T-helper 2 cell treated with Interferon-gamma antibody and Interleukin-4, amounts not matched to agents 100 ng/mL and 5 ng/mL, for 36 hours (primary cell): Measurements from ENCODE around the gene CAPN5. TPM values are rescaled to one million over a fixed set of nuclear protein-coding genes. Genes with fewer than 3 reads are reported as not detected.

Experiments used
- intact Hi-C: fragments of 100-400 bp; cut with micrococcal nuclease; formaldehyde crosslinking; loops from one replicate; pipeline ENCODE4 v1.15.1; 2023
- total RNA-seq: library from RNA; stranded (reverse); gene quantifications from 2 replicates; pipeline ENCODE4 v1.2.3, GENCODE V29; 2022

The CAPN5 gene
- total RNA-seq, 1 donor from 2014 or later, result 0.80 TPM

GRCh38 chr11:77063407-77063806 is 3.4 kb upstream of the CAPN5 start:
- intact Hi-C loops, result no loop called here

DNA sequence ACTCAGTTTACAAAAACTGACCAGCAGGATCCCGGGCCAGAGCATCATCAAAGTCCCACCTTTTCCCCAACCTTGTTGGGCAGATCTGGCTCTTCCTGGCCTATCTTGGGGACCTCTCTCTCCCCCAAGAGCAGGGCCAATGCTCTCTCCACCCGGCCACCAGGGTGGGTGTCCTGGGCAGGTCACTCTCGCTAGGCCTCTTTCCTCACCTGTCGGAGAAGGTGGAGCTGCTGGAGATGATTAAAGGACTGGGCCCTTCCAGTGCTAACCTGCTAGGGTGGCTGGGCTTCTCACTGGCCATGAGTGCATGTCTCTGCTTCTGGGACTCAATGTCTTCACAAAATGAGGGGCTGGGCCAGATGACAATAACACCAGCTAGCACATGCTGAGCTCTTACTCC is 2.9 kb upstream of the CAPN5 start:
- intact Hi-C loops, result no loop called here

DNA sequence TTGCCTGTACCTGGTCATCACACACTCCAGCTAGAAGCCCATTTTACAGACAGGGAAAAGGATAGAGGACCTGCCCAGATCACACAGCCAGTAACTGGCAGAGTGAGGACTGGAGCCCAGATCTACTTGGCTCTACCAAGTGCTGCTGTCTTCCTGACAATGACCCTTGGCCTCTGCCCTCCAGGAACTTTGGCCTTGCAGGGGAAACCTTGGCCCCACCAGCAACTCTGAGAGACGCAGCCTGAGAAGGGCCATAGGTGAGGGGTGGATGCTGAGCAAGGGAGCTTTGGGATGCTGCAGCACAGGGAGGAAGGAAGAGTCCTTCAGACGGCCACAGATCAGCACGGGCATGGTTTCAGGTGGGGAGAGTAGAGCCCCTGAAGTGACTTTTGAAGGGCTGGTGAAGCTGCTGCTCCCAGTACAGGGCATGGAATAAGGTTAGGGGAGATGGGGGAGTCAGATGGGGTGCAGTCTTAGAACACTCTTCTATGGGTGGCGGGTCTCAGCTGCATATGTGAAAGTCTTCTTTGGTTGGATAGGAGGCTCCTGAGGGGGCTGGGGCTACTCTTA is 2.0 kb upstream of the CAPN5 start:
- intact Hi-C loops, result no loop called here

DNA sequence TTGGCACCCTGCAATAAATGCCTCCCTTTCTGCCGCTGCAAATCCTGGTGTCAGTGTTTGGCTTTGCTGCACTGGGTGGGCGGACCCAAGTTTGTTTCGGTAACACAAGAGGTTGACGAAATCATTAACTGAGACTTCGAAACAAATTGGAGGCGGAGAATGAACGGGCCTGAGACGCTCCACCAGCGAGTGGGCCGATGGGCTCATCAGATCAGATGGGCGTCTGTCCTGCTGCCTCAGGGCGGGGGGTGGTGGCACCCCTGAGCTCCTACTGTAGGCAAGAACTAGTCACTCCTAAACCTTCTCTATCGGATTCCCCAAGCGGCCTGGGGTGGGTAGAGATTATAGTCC is 918 bp upstream of the CAPN5 start:
- intact Hi-C loops, result loop anchor here (1.0 to 2.0 kb wide), 3 partner anchors 17 to 25 kb away; no protein-coding TSS in a partner anchor

GRCh38 chr11:77067861-77068443 is 1.2 kb downstream of the CAPN5 start:
- intact Hi-C loops, result loop anchor here (2.0 kb wide), 2 partner anchors 15 to 23 kb away; no protein-coding TSS in a partner anchor

DNA sequence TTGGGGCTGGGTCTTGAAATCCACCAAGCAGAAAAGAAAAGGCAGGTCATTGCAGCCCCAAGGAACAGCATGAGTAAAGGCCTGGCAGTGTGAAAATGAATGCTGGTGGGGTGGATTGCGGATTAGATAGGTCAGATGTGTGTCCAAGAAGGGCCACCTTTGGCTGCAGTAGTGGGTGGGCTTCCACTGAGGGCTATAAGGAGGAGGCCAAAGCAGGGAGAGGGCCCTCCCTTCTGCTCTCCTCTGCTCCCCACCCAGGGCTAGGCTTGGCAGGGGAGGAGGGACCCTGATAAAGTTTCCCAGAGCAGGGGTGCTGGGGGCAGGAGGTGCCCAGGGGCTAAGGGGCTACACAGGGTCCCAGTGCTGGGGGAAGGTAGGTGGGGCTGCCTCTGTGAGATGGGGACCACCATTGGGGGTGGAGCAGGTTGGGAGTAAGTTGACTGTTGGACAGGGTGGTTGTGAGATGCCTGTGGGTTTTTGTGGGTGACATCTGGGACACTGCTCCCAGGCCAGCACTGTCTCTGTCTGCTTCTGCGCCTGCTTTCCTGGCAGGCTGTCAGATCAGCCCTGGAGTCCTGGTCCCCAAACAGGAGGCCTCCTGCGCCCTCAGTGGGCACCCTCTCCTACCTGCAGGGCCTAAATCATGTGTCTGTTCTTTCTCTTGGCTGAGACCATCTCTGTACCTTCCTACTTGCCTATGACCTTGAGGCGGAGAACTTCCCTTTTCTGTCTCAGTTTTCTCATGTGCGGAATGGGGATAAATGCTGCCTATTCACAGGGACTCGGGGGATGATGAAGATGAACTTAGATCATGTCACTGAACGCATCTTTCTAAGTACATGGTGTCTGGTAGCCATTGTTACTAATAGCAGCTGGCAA is 1.9 kb downstream of the CAPN5 start:
- intact Hi-C loops, result no loop called here

GRCh38 chr11:77069336-77069968 is 2.7 kb downstream of the CAPN5 start:
- intact Hi-C loops, result no loop called here

- intact Hi-C loops, result no loop called here
Observed at GRCh38 chr11:77069969-77070582, 3.3 kb downstream of the CAPN5 start.

DNA sequence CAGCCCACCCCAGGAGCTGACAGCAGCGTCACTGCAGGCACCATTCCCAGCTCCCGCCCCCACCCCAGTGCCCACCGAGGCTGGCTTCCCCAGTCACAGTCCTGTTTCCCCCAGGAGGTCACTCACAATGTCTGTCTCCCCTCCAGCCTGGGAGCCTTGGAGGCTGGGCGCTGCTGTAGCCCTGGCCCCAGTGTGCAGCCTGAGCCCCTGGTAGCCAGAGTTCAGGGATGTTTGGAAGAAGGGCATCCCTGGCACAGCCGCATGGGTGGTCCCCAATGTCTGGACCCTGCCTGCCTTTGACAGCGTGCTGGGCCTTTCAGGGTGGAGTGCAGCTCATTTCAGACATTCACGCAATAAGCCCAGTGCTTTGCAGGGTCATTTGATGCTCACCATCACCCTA is 4.3 kb downstream of the CAPN5 start:
- intact Hi-C loops, result no loop called here

GRCh38 chr11:77071671-77072605 is 5.2 kb downstream of the CAPN5 start:
- intact Hi-C loops, result no loop called here

DNA sequence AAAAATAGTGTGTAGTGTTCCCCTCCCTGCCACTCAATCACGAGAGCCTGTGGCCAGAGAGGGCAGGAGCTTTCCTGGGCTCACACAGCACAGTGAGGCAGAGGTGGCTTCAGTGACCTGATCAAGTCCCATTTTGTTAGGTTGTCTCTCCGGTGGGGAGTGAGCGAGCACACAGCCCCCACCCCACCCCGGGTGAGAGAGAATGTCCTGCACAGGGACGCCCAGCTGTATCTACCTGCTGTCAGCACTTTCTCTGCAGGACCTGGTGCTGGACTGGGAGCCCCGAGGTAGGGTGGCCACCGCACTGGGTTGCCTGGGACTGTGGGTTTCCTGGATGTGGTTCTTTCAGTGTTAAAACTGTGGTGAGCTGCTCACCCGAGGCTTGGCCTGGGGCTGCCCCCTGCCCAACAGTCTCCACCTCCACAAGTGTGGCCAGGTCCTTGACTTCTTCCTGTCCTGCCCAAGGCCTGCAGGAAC is 6.1 kb downstream of the CAPN5 start:
- intact Hi-C loops, result no loop called here

DNA sequence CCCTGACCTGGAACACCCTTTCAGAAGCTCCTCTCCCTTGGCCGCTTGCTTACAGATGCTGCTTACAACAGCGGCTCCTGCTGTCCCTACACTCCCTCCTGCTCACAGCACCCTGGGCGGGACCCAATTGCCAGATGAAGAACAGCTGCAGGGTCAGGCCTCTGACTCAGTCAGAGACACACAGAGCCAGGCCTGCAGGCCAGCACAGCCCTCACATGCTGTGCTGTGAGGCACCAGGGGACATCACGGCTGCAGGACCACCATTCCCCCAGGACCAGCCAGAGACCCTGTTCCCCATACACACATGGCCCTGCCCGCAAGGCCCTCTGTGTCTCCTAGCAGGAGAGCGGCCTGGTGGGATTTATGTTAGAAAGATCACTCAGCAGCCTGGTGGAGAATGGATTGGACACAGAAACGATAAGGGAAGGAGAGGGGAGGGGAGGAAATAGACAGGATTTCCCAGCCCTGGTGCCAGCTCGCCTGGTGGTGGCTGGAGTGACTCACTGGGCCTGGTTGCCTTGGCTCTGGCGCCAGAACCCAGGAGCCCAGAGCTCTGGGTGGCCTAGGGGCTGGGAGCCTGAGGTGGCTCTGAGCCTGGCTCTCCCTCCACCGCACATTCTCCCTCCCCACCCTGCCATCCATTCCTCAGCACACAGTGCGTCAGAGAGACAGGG is 6.7 kb downstream of the CAPN5 start:
- intact Hi-C loops, result no loop called here

GRCh38 chr11:77074205-77074604 is 7.4 kb downstream of the CAPN5 start:
- intact Hi-C loops, result no loop called here

DNA sequence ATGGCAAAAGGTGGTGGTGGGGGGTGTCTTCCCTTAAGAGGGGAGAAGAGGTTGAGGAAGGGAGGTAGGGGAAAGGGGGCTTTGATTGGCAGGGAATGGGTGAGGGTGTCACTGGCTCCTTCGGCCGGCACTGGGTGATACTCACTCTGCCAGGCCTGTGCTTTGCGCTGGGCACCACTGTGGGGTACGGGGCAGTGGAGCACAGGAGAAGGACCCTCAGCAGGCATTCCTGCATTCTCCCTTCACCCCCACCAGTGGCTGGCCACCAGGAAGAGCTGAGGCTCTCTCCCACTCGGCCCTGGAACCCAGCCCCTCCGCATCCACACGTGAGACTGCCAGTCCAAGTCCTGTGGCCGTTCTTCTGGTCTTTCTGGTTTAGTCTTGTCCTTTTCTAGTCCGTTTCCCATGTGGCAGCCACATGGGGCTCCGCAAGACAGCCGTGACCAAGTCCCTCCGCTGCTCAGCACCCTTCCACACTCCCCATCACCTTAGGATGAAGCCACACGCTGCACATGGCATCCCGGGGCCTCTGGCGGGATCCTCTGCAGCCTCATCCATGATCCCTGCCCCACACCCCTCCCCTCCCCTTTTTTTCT is 8.0 kb downstream of the CAPN5 start:
- intact Hi-C loops, result no loop called here

- intact Hi-C loops, result no loop called here
Observed at GRCh38 chr11:77075425-77075905, 8.7 kb downstream of the CAPN5 start.

DNA sequence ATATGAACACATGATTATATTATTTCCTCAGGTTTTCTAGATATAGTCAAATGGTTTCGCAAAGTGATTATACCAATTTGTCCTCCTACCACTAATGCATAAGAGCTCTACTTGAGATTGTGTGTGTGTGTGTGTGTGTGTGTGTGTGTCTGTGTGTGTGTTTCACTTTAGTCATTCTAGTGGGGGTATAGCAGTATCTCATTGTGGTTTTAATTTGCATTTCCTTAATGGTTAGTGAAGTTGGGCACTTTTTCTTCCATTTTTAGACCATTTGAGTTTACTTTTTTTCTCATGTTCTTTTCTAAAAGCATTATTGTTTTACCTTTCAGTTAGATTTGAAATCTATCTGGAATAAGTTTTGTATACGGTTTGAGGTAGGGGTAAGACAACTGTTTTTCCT is 12.9 kb downstream of the CAPN5 start:
- intact Hi-C loops, result no loop called here

GRCh38 chr11:77080643-77081210 is 14.0 kb downstream of the CAPN5 start:
- intact Hi-C loops, result no loop called here

- intact Hi-C loops, result no loop called here
Observed at GRCh38 chr11:77081381-77081851, 14.6 kb downstream of the CAPN5 start.
